ENCODE data around the gene TBC1D30. TPM values are rescaled to one million over a fixed set of nuclear protein-coding genes. Genes with fewer than 3 reads are reported as not detected.

Gene TBC1D30
- total and polyA plus RNA-seq, 2 donors from 2014 or later, result 4.2 to 8.7 TPM

GRCh38 chr12:64922853-64923252 is 98.4 kb downstream of the TBC1D30 start:
- H3K36me3 ChIP-seq (ENCODE audit: control insufficient read depth in 2 of 3, insufficient read depth in 3 of 3, low read length in 3 of 3), result no peaks in the 10 kb centered on the region
- H3K27ac ChIP-seq (ENCODE audit: low read depth in 2 of 2, low read length in 2 of 2), result no peak overlapping the region
- no peaks in the 10 kb centered on the region for H3K4me1 ChIP-seq (ENCODE audit: control insufficient read depth in 2 of 3, insufficient read depth in 2 of 3, low read depth in 1 of 3, low read length in 3 of 3)
- H3K4me3 ChIP-seq (ENCODE audit: low read length in 3 of 3), result no peak overlapping the region
- intact Hi-C loops (cut with DNase I), result no loop called here
- H3K9ac ChIP-seq (ENCODE audit: low read length in 3 of 3), result no peak overlapping the region
- H3K27me3 ChIP-seq (ENCODE audit: control insufficient read depth, insufficient read depth, low read length), result no peaks in the 10 kb centered on the region
- peak; percentile 94 for FAIRE-seq
- TF ChIP-seq, protein P1, sequence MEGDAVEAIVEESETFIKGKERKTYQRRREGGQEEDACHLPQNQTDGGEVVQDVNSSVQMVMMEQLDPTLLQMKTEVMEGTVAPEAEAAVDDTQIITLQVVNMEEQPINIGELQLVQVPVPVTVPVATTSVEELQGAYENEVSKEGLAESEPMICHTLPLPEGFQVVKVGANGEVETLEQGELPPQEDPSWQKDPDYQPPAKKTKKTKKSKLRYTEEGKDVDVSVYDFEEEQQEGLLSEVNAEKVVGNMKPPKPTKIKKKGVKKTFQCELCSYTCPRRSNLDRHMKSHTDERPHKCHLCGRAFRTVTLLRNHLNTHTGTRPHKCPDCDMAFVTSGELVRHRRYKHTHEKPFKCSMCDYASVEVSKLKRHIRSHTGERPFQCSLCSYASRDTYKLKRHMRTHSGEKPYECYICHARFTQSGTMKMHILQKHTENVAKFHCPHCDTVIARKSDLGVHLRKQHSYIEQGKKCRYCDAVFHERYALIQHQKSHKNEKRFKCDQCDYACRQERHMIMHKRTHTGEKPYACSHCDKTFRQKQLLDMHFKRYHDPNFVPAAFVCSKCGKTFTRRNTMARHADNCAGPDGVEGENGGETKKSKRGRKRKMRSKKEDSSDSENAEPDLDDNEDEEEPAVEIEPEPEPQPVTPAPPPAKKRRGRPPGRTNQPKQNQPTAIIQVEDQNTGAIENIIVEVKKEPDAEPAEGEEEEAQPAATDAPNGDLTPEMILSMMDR (IDR thresholded peaks at IDR 0.05; ENCODE audit: borderline replicate concordance, extremely low read depth, insufficient read depth), result no peak
- no peaks in the 10 kb centered on the region for H3K9me3 ChIP-seq (ENCODE audit: control insufficient read depth in 2 of 3, insufficient read depth in 1 of 3, low read length in 3 of 3)
- no peak for DNase-seq

- H3K36me3 ChIP-seq (ENCODE audit: control insufficient read depth in 2 of 3, insufficient read depth in 3 of 3, low read length in 3 of 3), result no peaks in the 10 kb centered on the region
- H3K9me3 ChIP-seq (ENCODE audit: control insufficient read depth in 2 of 3, insufficient read depth in 1 of 3, low read length in 3 of 3), result no peaks in the 10 kb centered on the region
- H3K4me3 ChIP-seq (ENCODE audit: low read length in 3 of 3), result no peak overlapping the region
- intact Hi-C loops (cut with DNase I), result no loop called here
- FAIRE-seq (no peak), DNase-seq (no peak)
- TF ChIP-seq, protein P1 (IDR thresholded peaks at IDR 0.05; ENCODE audit: borderline replicate concordance, extremely low read depth, insufficient read depth), result no peak
- H3K4me1 ChIP-seq (ENCODE audit: control insufficient read depth in 2 of 3, insufficient read depth in 2 of 3, low read depth in 1 of 3, low read length in 3 of 3), result no peaks in the 10 kb centered on the region
- no peaks in the 10 kb centered on the region for H3K27me3 ChIP-seq (ENCODE audit: control insufficient read depth, insufficient read depth, low read length)
- no peak overlapping the region for H3K9ac ChIP-seq (ENCODE audit: low read length in 3 of 3)
- H3K27ac ChIP-seq (ENCODE audit: low read depth in 2 of 2, low read length in 2 of 2), result no peak overlapping the region
Observed at GRCh38 chr12:64923536-64923935, 99.1 kb downstream of the TBC1D30 start.

Other genes starting within 250 kb of the TBC1D30 start
- 35.6 TPM for gene RASSF3, start 214.2 kb upstream of the TBC1D30 start, total RNA-seq
- gene RASSF3, start 214.2 kb upstream of the TBC1D30 start, polyA plus RNA-seq (ENCODE audit: insufficient read depth, low read depth, low replicate concordance), result 8.2 TPM
- 215 TPM for gene GNS, start 65.2 kb upstream of the TBC1D30 start, total RNA-seq
- gene GNS, start 65.2 kb upstream of the TBC1D30 start, polyA plus RNA-seq (ENCODE audit: insufficient read depth, low read depth, low replicate concordance), result 108 TPM